Neural cell (in vitro differentiated cells): ENCODE measurements around the gene SUPT3H. TPM values are rescaled to one million over a fixed set of nuclear protein-coding genes. Genes with fewer than 3 reads are reported as not detected.

Source experiments
- H2AFZ ChIP-seq: fragments of 200-600, 300-800 bp; sonication (generic), shearing (Covaris generic); 2 replicates; pipeline ENCODE4 v1.6.0; 2014; ENCODE audit warnings: low read depth, mild to moderate bottlenecking, antibody characterized with exemption, low read length, moderate library complexity
- H3F3A ChIP-seq: fragments of 200-600 bp; shearing (Covaris generic); 2 replicates; pipeline ENCODE4 v1.6.1; 2016; ENCODE audit warnings: mild to moderate bottlenecking, moderate library complexity, mixed read lengths, antibody characterized with exemption, low read length; ENCODE audit not compliant: insufficient read depth, poor library complexity, severe bottlenecking
- H3K27ac ChIP-seq: fragments of 200-600, 300-800 bp; sonication (generic), shearing (Covaris generic); 2 replicates; pipeline ENCODE4 v1.5.1; 2014; ENCODE audit warnings: mild to moderate bottlenecking, low read length, moderate library complexity
- H3K27me3 ChIP-seq: fragments of 300-800, 200-600 bp; sonication (generic), shearing (Covaris generic); 2 replicates; pipeline ENCODE4 v1.6.0; 2014; ENCODE audit warnings: mild to moderate bottlenecking, low read depth, low read length, moderate library complexity; ENCODE audit not compliant: insufficient read depth
- H3K36me3 ChIP-seq: fragments of 300-800, 200-600 bp; sonication (generic), shearing (Covaris generic); 2 replicates; pipeline ENCODE4 v1.5.1; 2014; ENCODE audit warnings: mild to moderate bottlenecking, antibody characterized with exemption, low read length, moderate library complexity; ENCODE audit not compliant: insufficient read depth
- H3K4me2 ChIP-seq: fragments of 300-800, 200-600 bp; sonication (generic), shearing (Covaris generic); 2 replicates; pipeline ENCODE4 v1.6.0; 2014; ENCODE audit warnings: mild to moderate bottlenecking, low read length
- H3K4me3 ChIP-seq: fragments of 300-800, 200-600 bp; sonication (generic), shearing (Covaris generic); 2 replicates; pipeline ENCODE4 v1.5.1; 2014; ENCODE audit warnings: mild to moderate bottlenecking, low read length, moderate library complexity
- H3K79me2 ChIP-seq: fragments of 200-600 bp; shearing (Covaris generic); replicated peaks from 2 replicates; pipeline ENCODE4 v1.6.0; 2014; ENCODE audit warnings: mild to moderate bottlenecking, low read length, moderate library complexity; ENCODE audit not compliant: insufficient read depth
- H3K9ac ChIP-seq: fragments of 300-800, 200-600 bp; sonication (generic), shearing (Covaris generic); 2 replicates; pipeline ENCODE4 v1.6.1; 2016; ENCODE audit warnings: mild to moderate bottlenecking, low read length, mixed read lengths
- H3K9me2 ChIP-seq: fragments of 200-600 bp; shearing (Covaris generic); 2 replicates; pipeline ENCODE4 v1.6.1; 2016; ENCODE audit warnings: mild to moderate bottlenecking, low read length, mixed read lengths; ENCODE audit not compliant: insufficient read depth
- H3K9me3 ChIP-seq: fragments of 200-600, 300-800 bp; sonication (generic), shearing (Covaris generic); 2 replicates; pipeline ENCODE4 v1.6.1; 2016; ENCODE audit warnings: mild to moderate bottlenecking, mixed run types, low read length, moderate library complexity, mixed read lengths
- H4K20me1 ChIP-seq: fragments of 200-600 bp; shearing (Covaris generic); 2 replicates; pipeline ENCODE4 v1.6.1; 2016; ENCODE audit warnings: mild to moderate bottlenecking, mixed run types; ENCODE audit not compliant: insufficient read depth
- CTCF ChIP-seq: fragments of 450-650 bp; IDR thresholded peaks from 2 replicates; pipeline ENCODE4 v1.5.1; 2014; ENCODE audit warnings: antibody characterized with exemption, mild to moderate bottlenecking, moderate library complexity; ENCODE audit not compliant: poor library complexity, severe bottlenecking
- EP300 ChIP-seq: fragments of 450-650 bp; conservative IDR thresholded peaks from 2 replicates; pipeline ENCODE4 v1.6.1; 2014; ENCODE audit warnings: antibody characterized with exemption, mild to moderate bottlenecking, moderate library complexity; ENCODE audit not compliant: poor library complexity, severe bottlenecking
- EZH2 ChIP-seq: fragments of 200-600, 300-800 bp; shearing (Covaris generic), sonication (generic); IDR thresholded peaks from 2 replicates; pipeline ENCODE4 v1.6.1; 2014; ENCODE audit warnings: antibody characterized with exemption, low read length, borderline replicate concordance, mild to moderate bottlenecking; ENCODE audit not compliant: insufficient read depth, poor library complexity, severe bottlenecking
- MXI1 ChIP-seq: fragments of 450-650 bp; conservative IDR thresholded peaks from 2 replicates; pipeline ENCODE4 v1.6.1; 2014; ENCODE audit warnings: antibody characterized with exemption, mild to moderate bottlenecking; ENCODE audit not compliant: poor library complexity, severe bottlenecking
- POLR2AphosphoS5 ChIP-seq: IDR thresholded peaks from 2 replicates; pipeline ENCODE4 v1.6.1; 2012
- RAD21 ChIP-seq: fragments of 450-650 bp; conservative IDR thresholded peaks from 2 replicates; pipeline ENCODE4 v1.6.1; 2014; ENCODE audit warnings: antibody characterized with exemption, mild to moderate bottlenecking, moderate library complexity
- REST ChIP-seq: IDR thresholded peaks from 2 replicates; pipeline ENCODE4 v1.6.1; 2012; ENCODE audit warnings: borderline replicate concordance
- SMC3 ChIP-seq: fragments of 450-650 bp; conservative IDR thresholded peaks from 2 replicates; pipeline ENCODE4 v1.6.1; 2014; ENCODE audit warnings: antibody characterized with exemption, mild to moderate bottlenecking, moderate library complexity; ENCODE audit not compliant: poor library complexity
- TAF1 ChIP-seq: IDR thresholded peaks from 2 replicates; pipeline ENCODE4 v1.6.1; 2012; ENCODE audit warnings: low read depth
- polyA plus RNA-seq: library from polyadenylated mRNA; depleted of rRNA; stranded (reverse); fragments of >200 nt; gene quantifications from 2 replicates; pipeline ENCODE4 v1.2.3, GENCODE V29; 2014

The SUPT3H gene
- polyA plus RNA-seq, 1 donor from 2014 or later, result 6.8 TPM

- no peaks in the 10 kb centered on the region for H3K9me3 ChIP-seq
- no peak overlapping the region for H2AFZ ChIP-seq
- no peak overlapping the region for H3K4me3 ChIP-seq
- H4K20me1 ChIP-seq, result no peaks in the 10 kb centered on the region
- H3K9me2 ChIP-seq, result no peaks in the 10 kb centered on the region
- H3K9ac ChIP-seq, result no peak overlapping the region
- no peaks in the 10 kb centered on the region for H3K27me3 ChIP-seq
- no peaks in the 10 kb centered on the region for H3F3A ChIP-seq
- TF ChIP-seq RAD21, result no peak
- TF ChIP-seq EP300, result no peak
- no peak for TF ChIP-seq SMC3
- TF ChIP-seq TAF1, result no peak
- no peak for TF ChIP-seq CTCF
- no peaks in the 10 kb centered on the region for H3K79me2 ChIP-seq
- no peak overlapping the region for H3K27ac ChIP-seq
- H3K36me3 ChIP-seq, result peaks cover 3% of the 10 kb centered on the region
- no peak overlapping the region for H3K4me2 ChIP-seq
Observed at GRCh38 chr6:45000833-45001232, 376.9 kb downstream of the SUPT3H start.

- Histone ChIP-seq H3K27me3 (no peaks in the 10 kb centered on the region), H3K4me3 (no peak overlapping the region), H3K9me2 (no peaks in the 10 kb centered on the region), H3K79me2 (no peaks in the 10 kb centered on the region), H3K27ac (no peak overlapping the region), H3K9ac (no peak overlapping the region), H4K20me1 (no peaks in the 10 kb centered on the region), H2AFZ (no peak overlapping the region), H3K36me3 (no peaks in the 10 kb centered on the region), H3F3A (no peaks in the 10 kb centered on the region), H3K9me3 (no peaks in the 10 kb centered on the region), H3K4me2 (no peak overlapping the region)
- no peak for TF ChIP-seq TAF1
- TF ChIP-seq EZH2, result no peak
- TF ChIP-seq CTCF, result no peak
- TF ChIP-seq MXI1, result no peak
- no peak for TF ChIP-seq EP300
- TF ChIP-seq SMC3, result no peak
- no peak for TF ChIP-seq RAD21
- no peak for TF ChIP-seq REST
- no peak for TF ChIP-seq POLR2AphosphoS5
Observed at GRCh38 chr6:44999066-44999465, 378.7 kb downstream of the SUPT3H start.
